ENCODE data around the gene TRIM67. TPM values are rescaled to one million over a fixed set of nuclear protein-coding genes. Genes with fewer than 3 reads are reported as not detected.

The TRIM67 gene
- total and polyA plus RNA-seq, 7 experiments from 2014 or later: 0.02 TPM; not detected in 6

- peaks cover 27 to 82% (median 63%) of the 10 kb centered on the region in 5 donors for H3K36me3 Mint-ChIP-seq
- CTCF ChIA-PET: interaction anchor here (0.7 kb wide), 1 partner anchor 51 kb away, joined by 4 read pairs; no protein-coding TSS in a partner anchor
- peaks cover 17 to 65% (median 24%) of the 10 kb centered on the region in 3 experiments for H3K36me3 ChIP-seq (ENCODE audit: control insufficient read depth in 2 of 3, insufficient read depth in 3 of 3, low read length in 3 of 3)
- ATAC-seq (no peak), DNase-seq (no peak)
- H3K9me3 ChIP-seq (ENCODE audit: control insufficient read depth in 2 of 3, low read length in 3 of 3): no peaks in the 10 kb centered on the region
- no peaks in the 10 kb centered on the region for H3K4me1 ChIP-seq (ENCODE audit: control insufficient read depth in 2 of 2, insufficient read depth in 2 of 2, low read length in 2 of 2)
- H3K4me3 Mint-ChIP-seq: no peak overlapping the region
- H3K27ac Mint-ChIP-seq: no peak overlapping the region
- no peaks in the 10 kb centered on the region for H3K27me3 ChIP-seq (ENCODE audit: control insufficient read depth in 2 of 2, insufficient read depth in 2 of 2, low read length in 2 of 2)
- intact Hi-C loops (cut with micrococcal nuclease): no loop called here
- peaks cover 0 to 25% (median 2%) of the 10 kb centered on the region in 11 donors for H3K9me3 Mint-ChIP-seq
- no peak overlapping the region for H3K4me3 ChIP-seq (ENCODE audit: low read length)
- peaks cover 0 to 10% (median 0%) of the 10 kb centered on the region in 7 donors for H3K4me1 Mint-ChIP-seq
- POLR2A ChIA-PET: no interaction called here
- H3K27me3 Mint-ChIP-seq: no peaks in the 10 kb centered on the region
- H3K27ac ChIP-seq (ENCODE audit: low read depth, low read length): no peak overlapping the region
Observed at GRCh38 chr1:231260351-231260750, 98.5 kb downstream of the TRIM67 start.

- Histone ChIP-seq H3K27ac (ENCODE audit: low read depth, low read length) (no peak overlapping the region), H3K36me3 (ENCODE audit: control insufficient read depth in 2 of 3, insufficient read depth in 3 of 3, low read length in 3 of 3) (peaks cover 12 to 59% (median 35%) of the 10 kb centered on the region in 3 experiments), H3K9me3 (ENCODE audit: control insufficient read depth in 2 of 3, low read length in 3 of 3) (no peaks in the 10 kb centered on the region), H3K27me3 (ENCODE audit: control insufficient read depth in 2 of 2, insufficient read depth in 2 of 2, low read length in 2 of 2) (no peaks in the 10 kb centered on the region), H3K4me3 (ENCODE audit: low read length) (no peak overlapping the region), H3K4me1 (ENCODE audit: control insufficient read depth in 2 of 2, insufficient read depth in 2 of 2, low read length in 2 of 2) (no peaks in the 10 kb centered on the region)
- H3K9me3 Mint-ChIP-seq: peaks cover 0 to 7% (median 0%) of the 10 kb centered on the region in 11 donors
- no peak overlapping the region for H3K4me3 Mint-ChIP-seq
- CTCF ChIA-PET: no interaction called here
- H3K4me1 Mint-ChIP-seq: peaks cover 0 to 4% (median 0%) of the 10 kb centered on the region in 7 donors
- intact Hi-C loops (cut with micrococcal nuclease): no loop called here
- ATAC-seq (no peak), DNase-seq (no peak)
- peaks cover 24 to 75% (median 51%) of the 10 kb centered on the region in 5 donors for H3K36me3 Mint-ChIP-seq
- no peaks in the 10 kb centered on the region for H3K27me3 Mint-ChIP-seq
- POLR2A ChIA-PET: no interaction called here
- H3K27ac Mint-ChIP-seq: peak overlapping the region in 4 of 9 donors; percentile 12 to 65 (median 60)
Observed at GRCh38 chr1:231264642-231265041, 102.8 kb downstream of the TRIM67 start.

GRCh38 chr1:231265379-231265778, 103.5 kb downstream of the TRIM67 start:
- Mint-ChIP-seq H3K4me1 (peaks cover 0 to 10% (median 0%) of the 10 kb centered on the region in 7 donors), H3K36me3 (peaks cover 24 to 75% (median 49%) of the 10 kb centered on the region in 5 donors), H3K4me3 (no peak overlapping the region), H3K27ac (peak overlapping the region in 4 of 9 donors; percentile 9 to 59 (median 42)), H3K27me3 (no peaks in the 10 kb centered on the region), H3K9me3 (peaks cover 0 to 3% (median 0%) of the 10 kb centered on the region in 11 donors)
- Histone ChIP-seq H3K36me3 (ENCODE audit: control insufficient read depth in 2 of 3, insufficient read depth in 3 of 3, low read length in 3 of 3) (peaks cover 10 to 58% (median 29%) of the 10 kb centered on the region in 3 experiments), H3K4me3 (ENCODE audit: low read length) (no peak overlapping the region), H3K27me3 (ENCODE audit: control insufficient read depth in 2 of 2, insufficient read depth in 2 of 2, low read length in 2 of 2) (no peaks in the 10 kb centered on the region), H3K27ac (ENCODE audit: low read depth, low read length) (no peak overlapping the region), H3K9me3 (ENCODE audit: control insufficient read depth in 2 of 3, low read length in 3 of 3) (no peaks in the 10 kb centered on the region), H3K4me1 (ENCODE audit: control insufficient read depth in 2 of 2, insufficient read depth in 2 of 2, low read length in 2 of 2) (no peaks in the 10 kb centered on the region)
- CTCF ChIA-PET: no interaction called here
- ATAC-seq: no peak
- intact Hi-C loops (cut with micrococcal nuclease): no loop called here
- no peak for DNase-seq
- POLR2A ChIA-PET: no interaction called here

GRCh38 chr1:231266811-231267322, 105.0 kb downstream of the TRIM67 start:
- Mint-ChIP-seq H3K4me3 (no peak overlapping the region), H3K27ac (no peak overlapping the region), H3K27me3 (no peaks in the 10 kb centered on the region), H3K9me3 (peaks cover 0 to 2% (median 0%) of the 10 kb centered on the region in 11 donors), H3K36me3 (peaks cover 22 to 68% (median 50%) of the 10 kb centered on the region in 5 donors), H3K4me1 (peaks cover 0 to 20% (median 0%) of the 10 kb centered on the region in 7 donors)
- CTCF ChIA-PET: no interaction called here
- intact Hi-C loops (cut with micrococcal nuclease): no loop called here
- no peak for ATAC-seq
- Histone ChIP-seq H3K27ac (ENCODE audit: low read depth, low read length) (no peak overlapping the region), H3K4me1 (ENCODE audit: control insufficient read depth in 2 of 2, insufficient read depth in 2 of 2, low read length in 2 of 2) (no peaks in the 10 kb centered on the region), H3K36me3 (ENCODE audit: control insufficient read depth in 2 of 3, insufficient read depth in 3 of 3, low read length in 3 of 3) (peaks cover 10 to 57% (median 21%) of the 10 kb centered on the region in 3 experiments), H3K4me3 (ENCODE audit: low read length) (no peak overlapping the region), H3K9me3 (ENCODE audit: control insufficient read depth in 2 of 3, low read length in 3 of 3) (no peaks in the 10 kb centered on the region), H3K27me3 (ENCODE audit: control insufficient read depth in 2 of 2, insufficient read depth in 2 of 2, low read length in 2 of 2) (no peaks in the 10 kb centered on the region)
- no peak for DNase-seq
- POLR2A ChIA-PET: no interaction called here

Other genes with a start within 250 kb of the TRIM67 start
- gene TTC13, start 183.2 kb upstream of the TRIM67 start, total RNA-seq: 10 to 100 TPM; 31.8 to 54.6 (median 45.1) TPM
- gene TTC13, start 183.2 kb upstream of the TRIM67 start, polyA plus RNA-seq: 10 to 100 TPM in 1 of 2 donors, 1 to 10 TPM in 1; 9.9 to 10.8 TPM
- 10 to 100 TPM in 3 of 5 experiments, 1 to 10 TPM in 2; 5.6 to 15.2 (median 11.5) TPM for gene ARV1, start 183.0 kb upstream of the TRIM67 start, total RNA-seq
- 10 to 100 TPM; 32.6 to 35.8 TPM for gene ARV1, start 183.0 kb upstream of the TRIM67 start, polyA plus RNA-seq
- 1 to 10 TPM; 4.5 to 9.0 (median 6.9) TPM for gene FAM89A, start 121.8 kb upstream of the TRIM67 start, total RNA-seq
- gene FAM89A, start 121.8 kb upstream of the TRIM67 start, polyA plus RNA-seq: 10 to 100 TPM in 1 of 2 donors, 1 to 10 TPM in 1; 9.0 to 12.0 TPM
- gene GNPAT, start 79.2 kb downstream of the TRIM67 start, total RNA-seq: 10 to 100 TPM; 17.3 to 41.0 (median 35.5) TPM
- 10 to 100 TPM; 30.1 to 34.4 TPM for gene GNPAT, start 79.2 kb downstream of the TRIM67 start, polyA plus RNA-seq
- 10 to 100 TPM; 21.9 to 33.8 (median 28.0) TPM for gene EXOC8, start 175.8 kb downstream of the TRIM67 start, total RNA-seq
- 1 to 10 TPM; 2.7 to 2.9 TPM for gene EXOC8, start 175.8 kb downstream of the TRIM67 start, polyA plus RNA-seq
- gene SPRTN, start 176.2 kb downstream of the TRIM67 start, total RNA-seq: 10 to 100 TPM; 13.5 to 25.7 (median 17.0) TPM
- 10 to 100 TPM; 12.5 to 18.6 TPM for gene SPRTN, start 176.2 kb downstream of the TRIM67 start, polyA plus RNA-seq